SK-N-SH (cell line): ENCODE measurements around the gene DHX29. TPM values are rescaled to one million over a fixed set of nuclear protein-coding genes. Genes with fewer than 3 reads are reported as not detected.

ENCODE experiments used
- CTCF ChIA-PET: fragments of 300-600, 350-600 bp; formaldehyde crosslinking; extraction: SDS; loops from one replicate; lab custom pipeline; 2021; lab: Yijun Ruan, JAX
- POLR2A ChIA-PET: fragments of 350-600 bp; sonication (Branson Sonifier 250); formaldehyde crosslinking; extraction: SDS; loops from one replicate; lab custom pipeline; 2020; ENCODE audit warnings: antibody characterized with exemption, inconsistent platforms; lab: Yijun Ruan, JAX
- DNase-seq: peaks from one replicate; pipeline ENCODE4 v3.0.0; 2012
- H2AFZ ChIP-seq: fragments of 200-600 bp; sonication (generic); 2 replicates; pipeline ENCODE4 v1.8.1; 2016; ENCODE audit warnings: antibody characterized with exemption, mild to moderate bottlenecking, low read depth
- H3F3A ChIP-seq: fragments of 200-600 bp; sonication (generic); replicated peaks from 2 replicates; pipeline ENCODE3; 2016; ENCODE audit warnings: antibody characterized with exemption, mild to moderate bottlenecking; ENCODE audit not compliant: insufficient read depth
- H3K27ac ChIP-seq, 2 experiments: fragments of 200-500 bp in 1 of 2; fragments of 200-600 bp in 1 of 2; sonication (Bioruptor generic) in 1 of 2; sonication (generic), shearing (Covaris generic) in 1 of 2; 2 replicates each; pipeline versions ENCODE4 v1.5.1 to v1.6.1; 2014 to 2016; ENCODE audit warnings: low read depth in 2 of 2, inconsistent platforms in 1 of 2, low read length in 1 of 2, mild to moderate bottlenecking in 1 of 2, mixed read lengths in 1 of 2
- H3K27me3 ChIP-seq: fragments of 200-600 bp; sonication (generic), shearing (Covaris generic); 2 replicates; pipeline ENCODE4 v1.6.1; 2016; ENCODE audit warnings: mixed run types; ENCODE audit not compliant: insufficient read depth
- H3K36me3 ChIP-seq, 2 experiments: fragments of 200-500 bp in 1 of 2; fragments of 200-600 bp in 1 of 2; sonication (Bioruptor generic) in 1 of 2; sonication (generic) in 1 of 2; replicated peaks in 1 of 2; 2 replicates each; pipeline versions ENCODE3 to v1.5.1; 2014 to 2016; ENCODE audit warnings: low read length in 1 of 2, mild to moderate bottlenecking in 1 of 2; ENCODE audit not compliant: insufficient read depth in 2 of 2, control insufficient read depth in 1 of 2
- H3K4me1 ChIP-seq, 2 experiments: fragments of 200-500 bp in 1 of 2; fragments of 200-600 bp in 1 of 2; sonication (Bioruptor generic) in 1 of 2; sonication (generic), shearing (Covaris generic) in 1 of 2; 2 replicates each; pipeline versions ENCODE4 v1.5.1 to v1.6.1; 2014 to 2016; ENCODE audit warnings: low read depth in 1 of 2, low read length in 1 of 2, mixed run types in 1 of 2; ENCODE audit not compliant: insufficient read depth in 2 of 2, control insufficient read depth in 1 of 2
- H3K4me2 ChIP-seq: fragments of 200-600 bp; sonication (generic), shearing (Covaris generic); 2 replicates; pipeline ENCODE4 v1.6.1; 2017; ENCODE audit warnings: mixed run types
- H3K4me3 ChIP-seq, 2 experiments: fragments of 200-500 bp in 1 of 2; fragments of 200-600 bp in 1 of 2; sonication (Bioruptor generic) in 1 of 2; sonication (generic), shearing (Covaris generic) in 1 of 2; 2 replicates each; pipeline versions ENCODE4 v1.5.1 to v1.8.1; 2014 to 2016; ENCODE audit warnings: low read depth in 2 of 2, inconsistent platforms in 1 of 2, low read length in 1 of 2, mild to moderate bottlenecking in 1 of 2, mixed read lengths in 1 of 2, moderate library complexity in 1 of 2
- H3K79me2 ChIP-seq: fragments of 200-600 bp; sonication (generic); 2 replicates; pipeline ENCODE4 v1.8.1; 2017; ENCODE audit warnings: mild to moderate bottlenecking; ENCODE audit not compliant: insufficient read depth
- H3K9ac ChIP-seq: fragments of 200-600 bp; sonication (generic); 2 replicates; pipeline ENCODE4 v1.6.1; 2017; ENCODE audit warnings: mixed run types
- H3K9me2 ChIP-seq: fragments of 200-600 bp; sonication (generic); 2 replicates; pipeline ENCODE4 v1.6.1; 2017; ENCODE audit warnings: mixed run types
- H3K9me3 ChIP-seq: fragments of 200-600 bp; sonication (generic); 2 replicates; pipeline ENCODE4 v1.6.1; 2017; ENCODE audit warnings: mixed run types, mild to moderate bottlenecking, moderate library complexity
- H4K20me1 ChIP-seq: fragments of 200-600 bp; sonication (generic); 2 replicates; pipeline ENCODE4 v1.6.1; 2017; ENCODE audit warnings: mild to moderate bottlenecking, mixed run types; ENCODE audit not compliant: insufficient read depth
- CTCF ChIP-seq: fragments of 200-600 bp; sonication (generic); IDR thresholded peaks from 2 replicates; pipeline ENCODE4 v1.6.1; 2017; ENCODE audit warnings: antibody characterized with exemption, mild to moderate bottlenecking, moderate library complexity
- EP300 ChIP-seq, 2 experiments: IDR thresholded peaks; 2 replicates each; pipeline versions ENCODE4 v1.4.0 to v1.6.1; 2012; ENCODE audit warnings: borderline replicate concordance in 1 of 2, low read depth in 1 of 2, low read length in 1 of 2
- EZH2phosphoT487 ChIP-seq: fragments of 200-600 bp; sonication (generic); IDR thresholded peaks from 2 replicates; pipeline ENCODE4 v1.6.1; 2017; ENCODE audit warnings: low read depth, mixed run types, mild to moderate bottlenecking, antibody characterized with exemption, moderate library complexity, borderline replicate concordance
- FOSL2 ChIP-seq: IDR thresholded peaks from 2 replicates; pipeline ENCODE4 v1.4.0; 2012; ENCODE audit warnings: low read depth, mild to moderate bottlenecking, moderate library complexity, borderline replicate concordance
- FOXJ3 ChIP-seq: sonication (generic); formaldehyde crosslinking; IDR thresholded peaks from 2 replicates; pipeline ENCODE4 v1.5.1; 2020; ENCODE audit warnings: mild to moderate bottlenecking, missing genetic modification reagents
- IRF3 ChIP-seq: fragments of 150-350 bp; IDR thresholded peaks from 2 replicates; pipeline ENCODE4 v1.6.1; 2016; ENCODE audit warnings: mild to moderate bottlenecking, low read depth, low read length
- NFIC ChIP-seq: IDR thresholded peaks from 2 replicates; pipeline ENCODE4 v1.4.0; 2012; ENCODE audit warnings: borderline replicate concordance
- RAD21 ChIP-seq: IDR thresholded peaks from 2 replicates; pipeline ENCODE4 v1.6.1; 2012; ENCODE audit warnings: mild to moderate bottlenecking, low read length
- SIN3A ChIP-seq: IDR thresholded peaks from 2 replicates; pipeline ENCODE4 v1.6.1; 2012; ENCODE audit warnings: low read depth, mild to moderate bottlenecking, low read length, moderate library complexity, borderline replicate concordance
- SMC3 ChIP-seq: IDR thresholded peaks from 2 replicates; pipeline ENCODE4 v1.6.1; 2012; ENCODE audit warnings: low read depth, low read length, improper control_type of control experiment
- TAF1 ChIP-seq: IDR thresholded peaks from 2 replicates; pipeline ENCODE4 v1.6.1; 2012; ENCODE audit warnings: low read depth, mild to moderate bottlenecking, low read length, moderate library complexity, borderline replicate concordance
- TCF12 ChIP-seq: IDR thresholded peaks from 2 replicates; pipeline ENCODE4 v1.4.0; 2012
- TEAD4 ChIP-seq: IDR thresholded peaks from 2 replicates; pipeline ENCODE4 v1.4.0; 2012; ENCODE audit warnings: mild to moderate bottlenecking, borderline replicate concordance; ENCODE audit not compliant: insufficient read depth
- USF1 ChIP-seq: IDR thresholded peaks from 2 replicates; pipeline ENCODE4 v1.4.0; 2012; ENCODE audit warnings: low read depth, borderline replicate concordance
- YY1 ChIP-seq: IDR thresholded peaks from 2 replicates; pipeline ENCODE4 v1.4.0; 2012; ENCODE audit warnings: low read depth, mild to moderate bottlenecking
- ZBTB33 ChIP-seq: IDR thresholded peaks from 2 replicates; pipeline ENCODE4 v1.4.0; 2012; ENCODE audit warnings: low read depth, borderline replicate concordance
- WGBS: methylation state at CpG from one replicate; pipeline ENCODE4 v1.1.6; 2017; ENCODE audit warnings: low lambda C conversion rate; 5-methylcytosine and 5-hydroxymethylcytosine counted together
- polyA plus RNA-seq, 3 experiments: library from polyadenylated mRNA; depleted of rRNA; stranded (reverse); fragments of >200 nt; gene quantifications; 2 replicates each; pipeline ENCODE4 v1.2.3, GENCODE V29; 2012

Gene DHX29
- polyA plus RNA-seq, 1 of the 3 experiments (the other 2 are of a cell fraction), result 2.1 TPM

GRCh38 chr5:55227664-55228430 lies 79.6 kb downstream of the DHX29 start:
- no peaks in the 10 kb centered on the region for H3K36me3 ChIP-seq
- DNase-seq, result no peak
- no peak overlapping the region for H3K9ac ChIP-seq
- H3K27ac ChIP-seq, result no peak overlapping the region
- H3K79me2 ChIP-seq, result no peaks in the 10 kb centered on the region
- H3K4me2 ChIP-seq, result peak overlapping the region; percentile 68
- POLR2A ChIA-PET, result no interaction called here
- H3K4me1 ChIP-seq, result peaks cover 0 to 20% of the 10 kb centered on the region in 2 experiments; a peak in 1 of 4 replicates
- CTCF ChIA-PET, result interaction anchor here (0.9 to 2.1 kb wide), 3 partner anchors 13 to 80 kb away, joined by 4 to 6 read pairs (median 5); partner anchors contain the start of genes DHX29 and MTREX
- no peaks in the 10 kb centered on the region for H3F3A ChIP-seq
- WGBS, result 26% methylated on average over 25 of the region's 30 CpGs
- no peaks in the 10 kb centered on the region for H4K20me1 ChIP-seq
- 0 out of 2 replicates have a peak overlapping the region, but pooled peaks have one; percentile 29 for H2AFZ ChIP-seq
- peak overlapping the region in 1 of 2 experiments; percentile 31; a peak in 3 of 4 replicates for H3K4me3 ChIP-seq
- H3K9me2 ChIP-seq, result no peaks in the 10 kb centered on the region
- TF ChIP-seq TEAD4 (no peak), TAF1 (no peak), EP300 (IDR thresholded peaks at IDR 0.05; ENCODE audit: borderline replicate concordance in 1 of 2, low read depth in 1 of 2, low read length in 1 of 2) (no peak), IRF3 (no peak), USF1 (no peak), FOXJ3 (no peak), RAD21 (no peak), SMC3 (no peak), TCF12 (no peak), SIN3A (no peak), YY1 (no peak), FOSL2 (no peak), EZH2phosphoT487 (peak; percentile 41; the same call in 1 of the 2 replicates), NFIC (peak; percentile 17; the same call in 1 of the 2 replicates)
- H3K27me3 ChIP-seq, result peaks cover 100% of the 10 kb centered on the region
- no peaks in the 10 kb centered on the region for H3K9me3 ChIP-seq

- H2AFZ ChIP-seq, result 0 out of 2 replicates have a peak within 1 kb of the TSS, but pooled peaks have one; percentile 35
- CTCF ChIA-PET, result interaction anchor here (1.2 to 3.2 kb wide), 10 partner anchors 8 to 585 kb away, joined by 3 to 12 read pairs (median 6); partner anchors contain the start of genes CDC20B, DHX29 and MTREX
- peak within 1 kb of the TSS; percentile 68 for H3K4me2 ChIP-seq
- WGBS, result 1% methylated on average over 28 of the region's 80 CpGs
- no peaks in the 10 kb centered on the region for H3K36me3 ChIP-seq
- TF ChIP-seq CTCF (0 out of 2 replicates have a peak, but pooled peaks have one; percentile 6), ZBTB33 (no peak)
- TF ChIP-seq, all 33 proteins: peak for 1
- POLR2A ChIA-PET, result no interaction called here
- no peaks in the 10 kb centered on the region for H4K20me1 ChIP-seq
- no peaks in the 10 kb centered on the region for H3K79me2 ChIP-seq
- no peak within 1 kb of the TSS for H3K27ac ChIP-seq
- no peaks in the 10 kb centered on the region for H3F3A ChIP-seq
- H3K9me2 ChIP-seq, result no peaks in the 10 kb centered on the region
- peaks cover 0 to 13% of the 10 kb centered on the region in 2 experiments; a peak in 1 of 4 replicates for H3K4me1 ChIP-seq
- peak; percentile 77 for DNase-seq
- no peaks in the 10 kb centered on the region for H3K9me3 ChIP-seq
- peak within 1 kb of the TSS; percentile 31 to 32; a peak in 3 of 4 replicates for H3K4me3 ChIP-seq
- peaks cover 100% of the 10 kb centered on the region for H3K27me3 ChIP-seq
- H3K9ac ChIP-seq, result no peak within 1 kb of the TSS
These were observed 80.4 kb downstream of the DHX29 start, which contains the start of gene MCIDAS for GRCh38 chr5:55226934-55227663. Gene MCIDAS, minus strand, starts transcription at chr5:55227315. Its CDS starts 177 bp downstream, at chr5:55227138.
